ENCODE measurements around the gene RUNX3.
A peak's percentile ranks its signal among the peaks of the same experiment; 100 is the strongest.
"Not testable (repeated sequence)": the region's sequence is repeated elsewhere in the genome, so short reads cannot be mapped to it uniquely, and the experiment has no call there.

Gene RUNX3

DNA sequence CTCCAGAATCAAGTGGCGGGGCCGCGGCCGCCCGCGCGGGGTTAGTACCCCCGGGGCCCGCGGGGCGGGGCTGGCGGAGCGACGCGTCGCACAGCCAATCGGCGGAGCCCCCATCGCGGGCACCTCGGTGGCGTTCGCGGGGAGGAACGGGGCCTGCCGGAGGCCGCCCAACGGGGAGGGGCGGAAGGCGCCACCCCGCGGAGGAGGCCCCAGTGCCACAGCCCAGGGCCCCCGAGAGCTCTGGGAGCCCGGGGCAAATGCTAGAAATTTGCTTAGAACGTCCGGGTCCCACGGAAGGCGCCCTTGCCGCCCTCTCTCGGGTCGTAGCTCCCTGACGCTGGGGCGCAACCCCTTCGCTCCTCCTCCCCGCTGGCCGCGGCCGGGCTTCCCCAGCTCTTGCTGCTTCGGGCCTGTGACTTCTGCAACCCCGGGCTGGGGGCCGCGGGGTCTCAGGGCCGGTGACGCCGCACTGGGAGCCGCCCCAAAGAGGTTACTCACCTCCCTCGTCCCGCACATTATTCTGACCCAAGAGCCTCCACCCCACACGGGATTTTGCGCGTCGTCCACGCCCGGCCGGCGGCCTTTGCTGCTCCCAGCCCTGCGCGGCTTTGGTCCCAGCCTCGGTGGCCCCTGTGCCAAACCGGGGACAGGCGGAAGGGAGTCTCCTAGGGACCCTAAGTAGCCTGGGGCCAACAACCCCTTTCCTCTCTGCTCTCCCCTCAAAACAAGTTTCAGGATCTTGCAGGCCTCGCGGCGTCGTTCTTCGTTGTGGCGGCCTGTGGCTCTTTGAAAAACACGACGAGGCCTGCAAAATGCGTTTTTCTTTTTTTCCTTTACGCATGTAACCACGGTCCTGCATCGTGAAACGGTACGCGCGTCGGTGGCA lies at the start of gene RUNX3:
Gene RUNX3, minus strand, starts transcription at position 17 of the 886 bp plus-strand sequence. CDS start 408 bp downstream, outside the sequence.
- H3K79me2 ChIP-seq (ENCODE audit: control insufficient read depth, low read length), result peaks cover 41% of the 10 kb centered on the region
- H3K4me1 ChIP-seq (ENCODE audit: control insufficient read depth, low read length), result peaks cover 54% of the 10 kb centered on the region
- peak within 1 kb of the TSS; percentile 82 for H3K4me2 ChIP-seq (ENCODE audit: low read length)
- peak within 1 kb of the TSS; percentile 51 for H3K27ac ChIP-seq (ENCODE audit: low read depth, low read length)
- peaks cover 30% of the 10 kb centered on the region for H3K36me3 ChIP-seq (ENCODE audit: control insufficient read depth, low read length)
- H3F3A ChIP-seq (ENCODE audit: control insufficient read depth, insufficient read depth), result no peaks in the 10 kb centered on the region
- H3K9me2 ChIP-seq (replicated peaks; ENCODE audit: control insufficient read depth, low read length), result no peaks in the 10 kb centered on the region
- no peaks in the 10 kb centered on the region for H3K9me3 ChIP-seq (ENCODE audit: control insufficient read depth, insufficient read depth, low read length)
- H3K4me3 ChIP-seq (ENCODE audit: low read length), result peak within 1 kb of the TSS; percentile 85
- H3K27me3 ChIP-seq (ENCODE audit: control insufficient read depth, low read length), result peaks cover 28% of the 10 kb centered on the region
- TF ChIP-seq CTCF (IDR thresholded peaks at IDR 0.05; ENCODE audit: low read depth, low read length, poor library complexity, severe bottlenecking), result peak; percentile 38
- no peak for TF ChIP-seq EZH2phosphoT487 (IDR thresholded peaks at IDR 0.05; ENCODE audit: borderline replicate concordance, low read length)
- peaks cover 23% of the 10 kb centered on the region; the same call in 1 of the 2 replicates for H4K20me1 ChIP-seq (ENCODE audit: control insufficient read depth, insufficient read depth, low read depth, low read length)

DNA sequence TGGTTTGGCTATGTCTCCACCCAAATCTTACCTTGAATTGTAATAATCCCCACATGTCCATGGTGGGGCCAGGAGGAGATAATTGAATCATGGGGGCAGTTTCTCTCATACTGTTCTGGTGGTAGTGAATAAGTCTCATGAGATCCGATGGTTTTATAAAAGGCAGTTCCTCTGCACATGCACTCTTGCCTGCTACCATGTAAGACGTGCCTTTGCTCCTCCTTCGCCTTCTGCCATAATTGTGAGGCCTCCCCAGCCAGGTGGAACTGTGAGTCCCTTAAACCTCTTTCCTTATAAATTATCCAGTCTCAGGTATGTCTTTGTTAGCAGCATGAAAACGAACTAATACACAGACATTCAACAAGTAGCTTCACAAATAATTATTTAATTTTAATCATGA lies 49.2 kb upstream of the RUNX3 start:
- not testable (repeated sequence) for H4K20me1 ChIP-seq (ENCODE audit: control insufficient read depth, insufficient read depth, low read depth, low read length); H3K4me3 ChIP-seq (ENCODE audit: low read length); H3K36me3 ChIP-seq (ENCODE audit: control insufficient read depth, low read length); H3K79me2 ChIP-seq (ENCODE audit: control insufficient read depth, low read length); H3K4me1 ChIP-seq (ENCODE audit: control insufficient read depth, low read length); H3K9me2 ChIP-seq (replicated peaks; ENCODE audit: control insufficient read depth, low read length); H3K27me3 ChIP-seq (ENCODE audit: control insufficient read depth, low read length); H3K4me2 ChIP-seq (ENCODE audit: low read length); H3K27ac ChIP-seq (ENCODE audit: low read depth, low read length); H3F3A ChIP-seq (ENCODE audit: control insufficient read depth, insufficient read depth)
- peaks cover 37% of the 10 kb centered on the region for H3K9me3 ChIP-seq (ENCODE audit: control insufficient read depth, insufficient read depth, low read length)

- no peaks in the 10 kb centered on the region for H3K9me2 ChIP-seq (replicated peaks; ENCODE audit: control insufficient read depth, low read length)
- H3K4me2 ChIP-seq (ENCODE audit: low read length), result no peak overlapping the region
- peaks cover 2% of the 10 kb centered on the region; the same call in 1 of the 2 replicates for H3K27me3 ChIP-seq (ENCODE audit: control insufficient read depth, low read length)
- no peaks in the 10 kb centered on the region for H3F3A ChIP-seq (ENCODE audit: control insufficient read depth, insufficient read depth)
- no peak overlapping the region for H3K27ac ChIP-seq (ENCODE audit: low read depth, low read length)
- TF ChIP-seq EZH2phosphoT487 (IDR thresholded peaks at IDR 0.05; ENCODE audit: borderline replicate concordance, low read length), result no peak
- no peaks in the 10 kb centered on the region for H3K36me3 ChIP-seq (ENCODE audit: control insufficient read depth, low read length)
- H4K20me1 ChIP-seq (ENCODE audit: control insufficient read depth, insufficient read depth, low read depth, low read length), result no peaks in the 10 kb centered on the region
- H3K9me3 ChIP-seq (ENCODE audit: control insufficient read depth, insufficient read depth, low read length), result peaks cover 37% of the 10 kb centered on the region
- no peaks in the 10 kb centered on the region for H3K79me2 ChIP-seq (ENCODE audit: control insufficient read depth, low read length)
- no peak overlapping the region for H3K4me3 ChIP-seq (ENCODE audit: low read length)
- H3K4me1 ChIP-seq (ENCODE audit: control insufficient read depth, low read length), result no peaks in the 10 kb centered on the region
Observed at GRCh38 chr1:24978383-24979032, 48.4 kb upstream of the RUNX3 start.

GRCh38 chr1:24975391-24975790 lies 45.3 kb upstream of the RUNX3 start:
- H4K20me1 ChIP-seq (ENCODE audit: control insufficient read depth, insufficient read depth, low read depth, low read length), result no peaks in the 10 kb centered on the region; the same call in 1 of the 2 replicates
- no peaks in the 10 kb centered on the region for H3F3A ChIP-seq (ENCODE audit: control insufficient read depth, insufficient read depth)
- no peak overlapping the region for H3K4me3 ChIP-seq (ENCODE audit: low read length)
- peaks cover 37% of the 10 kb centered on the region for H3K9me3 ChIP-seq (ENCODE audit: control insufficient read depth, insufficient read depth, low read length)
- H3K79me2 ChIP-seq (ENCODE audit: control insufficient read depth, low read length), result no peaks in the 10 kb centered on the region
- H3K27me3 ChIP-seq (ENCODE audit: control insufficient read depth, low read length), result peaks cover 2% of the 10 kb centered on the region; the same call in 1 of the 2 replicates
- no peak overlapping the region for H3K4me2 ChIP-seq (ENCODE audit: low read length)
- H3K27ac ChIP-seq (ENCODE audit: low read depth, low read length), result no peak overlapping the region
- no peaks in the 10 kb centered on the region for H3K9me2 ChIP-seq (replicated peaks; ENCODE audit: control insufficient read depth, low read length)
- no peaks in the 10 kb centered on the region for H3K36me3 ChIP-seq (ENCODE audit: control insufficient read depth, low read length)
- TF ChIP-seq EZH2phosphoT487 (IDR thresholded peaks at IDR 0.05; ENCODE audit: borderline replicate concordance, low read length) (no peak), CTCF (IDR thresholded peaks at IDR 0.05; ENCODE audit: low read depth, low read length, poor library complexity, severe bottlenecking) (no peak)
- no peaks in the 10 kb centered on the region for H3K4me1 ChIP-seq (ENCODE audit: control insufficient read depth, low read length)
